GM23248 (cell line): ENCODE results near the gene AGR2.

Source experiments
- EZH2 ChIP-seq: fragments of 200-600 bp; sonication (generic); IDR thresholded peaks from 2 replicates; pipeline ENCODE4 v1.6.1; 2018; ENCODE audit warnings: antibody characterized with exemption, mild to moderate bottlenecking; ENCODE audit not compliant: insufficient read depth, poor library complexity, severe bottlenecking
- EZH2phosphoT487 ChIP-seq: fragments of 200-600 bp; sonication (generic); IDR thresholded peaks from 2 replicates; pipeline ENCODE4 v1.6.1; 2018; ENCODE audit warnings: antibody characterized with exemption, moderate library complexity, mild to moderate bottlenecking, low read depth; ENCODE audit not compliant: insufficient read depth

DNA sequence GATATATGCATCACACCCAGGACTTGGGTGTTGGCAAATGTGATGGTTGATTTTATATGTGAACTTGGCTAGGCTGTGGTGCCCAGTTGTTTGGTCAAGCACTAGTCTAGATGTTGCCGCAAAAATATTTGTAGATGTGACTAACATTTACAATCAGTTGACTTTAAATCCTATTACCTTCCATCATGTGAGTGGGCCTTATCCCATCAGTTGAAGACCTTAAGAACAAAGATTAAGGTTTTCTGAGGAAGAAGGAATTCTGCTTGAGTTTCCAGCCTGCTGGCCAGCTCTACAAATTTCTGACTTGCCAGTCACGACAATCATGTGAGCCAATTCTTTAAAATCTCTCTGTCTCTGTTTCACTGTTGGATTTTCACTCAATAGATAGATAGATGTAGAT lies 30.9 kb downstream of the AGR2 start:
- no peak for TF ChIP-seq EZH2
- no peak for TF ChIP-seq EZH2phosphoT487
